Kasumi-1 (cell line): ENCODE results near the gene FMO1.
"Not testable (repeated sequence)": the region's sequence is repeated elsewhere in the genome, so short reads cannot be mapped to it uniquely, and the experiment has no call there.

Experiments
- DNase-seq, 2 experiments: peaks; one replicate each; lab custom pipeline; 2025; lab: John Stamatoyannopoulos, UW

FMO1 gene

DNA sequence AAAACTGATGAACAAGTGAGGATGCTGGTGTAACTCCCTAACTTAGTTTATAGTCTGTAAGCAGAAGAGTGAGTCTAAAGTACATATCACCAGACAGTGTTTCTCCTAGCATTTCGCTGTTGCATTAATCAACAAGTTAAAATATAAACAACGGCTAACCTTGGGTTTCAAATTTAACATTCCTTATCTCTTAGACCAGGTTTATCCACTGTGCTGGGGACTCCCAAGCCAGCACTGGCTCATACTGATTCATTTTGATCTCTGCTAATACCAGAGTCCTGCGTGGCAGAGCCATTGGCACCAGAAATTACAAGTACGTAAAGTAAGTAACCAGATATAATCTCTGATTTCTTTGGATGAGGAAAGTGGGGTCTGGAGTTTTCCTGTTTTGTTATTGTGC is at the start of gene FMO1:
TSS of gene FMO1 (plus strand) at position 193 of the 400 bp plus-strand sequence. CDS start 9,594 bp downstream, outside the sequence.
- no peak for DNase-seq

GRCh38 chr1:171204296-171204695 is 44.0 kb upstream of the FMO1 start:
- DNase-seq = no peak

DNA sequence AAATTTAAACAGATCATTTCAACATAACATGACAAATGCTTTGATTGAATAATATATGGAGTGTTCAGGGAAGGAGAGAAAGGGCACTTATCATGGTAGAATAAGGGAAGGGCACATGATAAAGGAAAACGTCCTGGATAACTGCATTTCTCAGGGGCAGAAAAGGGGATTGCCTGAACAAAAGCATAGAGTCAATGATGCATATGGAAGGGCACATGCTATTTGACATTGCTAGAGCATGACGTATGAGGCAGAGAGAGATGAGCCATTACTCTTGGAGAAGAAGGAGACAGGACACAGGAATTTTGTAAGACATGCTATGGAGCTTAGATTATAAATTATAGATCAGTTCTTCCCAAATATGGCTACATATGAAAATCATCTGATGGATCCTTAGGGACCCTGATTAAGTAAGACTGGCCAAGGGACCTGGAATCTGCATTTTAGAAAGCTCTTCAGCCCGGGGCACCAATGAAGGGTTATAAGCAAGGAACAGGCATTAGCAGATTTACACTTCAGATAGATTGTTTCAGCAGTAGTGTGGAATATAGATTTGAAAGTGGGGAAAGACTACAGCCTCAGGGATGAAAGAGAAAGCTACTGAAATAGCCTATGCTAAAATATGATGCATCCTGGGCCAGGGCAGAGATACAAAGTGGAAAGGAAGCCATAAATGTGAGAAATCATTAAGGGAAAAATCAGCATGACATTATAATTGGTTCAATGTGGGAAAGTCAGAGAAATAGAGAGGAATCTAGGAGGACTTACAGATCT is 41.9 kb upstream of the FMO1 start:
- DNase-seq = no peak

DNA sequence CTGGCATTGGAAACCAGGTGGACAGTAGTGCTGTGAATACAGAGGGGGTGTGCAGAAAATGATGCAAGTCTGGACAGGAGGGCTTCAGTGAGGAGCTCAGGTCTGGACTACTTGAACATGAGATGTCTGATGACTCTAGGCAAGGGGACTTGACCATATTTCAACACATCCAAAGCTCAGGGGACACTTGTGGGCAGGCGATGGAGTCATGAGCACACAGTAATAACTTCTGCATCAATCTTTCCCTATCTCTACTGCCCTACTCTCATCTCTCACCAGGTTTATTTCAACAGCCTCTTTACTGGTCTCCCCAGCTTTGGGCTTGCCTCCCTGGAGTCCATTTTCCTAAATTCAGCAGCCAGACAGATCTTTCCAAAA is 41.3 kb upstream of the FMO1 start:
- no peak for DNase-seq

DNA sequence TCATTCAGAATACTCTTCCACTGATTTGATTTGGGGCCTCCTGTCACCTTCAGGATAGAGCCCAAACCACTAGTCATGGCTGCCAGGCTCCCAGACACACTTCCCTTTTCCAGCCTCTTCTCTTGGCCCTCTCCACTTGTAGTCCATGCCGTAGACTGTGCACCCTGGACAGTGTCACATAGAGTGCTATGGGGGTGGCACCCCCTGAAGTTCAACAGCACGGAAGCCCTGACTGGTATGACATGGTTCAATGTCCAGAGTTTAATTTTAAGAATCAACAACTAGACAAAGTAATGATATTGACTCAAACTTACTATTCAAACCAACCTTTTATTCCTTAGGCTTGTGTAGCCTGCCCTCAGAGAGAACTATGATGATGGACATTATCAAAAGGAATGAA is 40.9 kb upstream of the FMO1 start:
- no peak for DNase-seq

DNA sequence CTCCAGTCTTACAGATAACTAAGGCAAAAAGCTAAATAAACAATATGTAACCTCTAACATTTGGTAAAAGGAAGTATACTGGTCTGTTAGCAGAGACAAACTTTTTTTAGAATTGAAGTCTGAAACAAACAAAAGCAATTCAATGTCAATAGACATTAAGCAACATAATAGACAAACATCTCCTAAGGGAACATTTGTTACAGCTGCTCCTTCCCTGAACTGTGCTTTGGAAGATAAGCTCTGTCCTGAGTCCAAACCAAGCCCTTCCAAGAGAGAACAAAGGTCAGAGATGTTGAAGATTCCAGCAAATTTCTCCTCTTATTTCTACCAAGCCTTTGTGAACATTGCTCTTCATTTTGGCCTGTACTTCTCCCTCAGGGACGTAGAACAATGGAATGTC is 37.9 kb upstream of the FMO1 start:
- DNase-seq = no peak

DNA sequence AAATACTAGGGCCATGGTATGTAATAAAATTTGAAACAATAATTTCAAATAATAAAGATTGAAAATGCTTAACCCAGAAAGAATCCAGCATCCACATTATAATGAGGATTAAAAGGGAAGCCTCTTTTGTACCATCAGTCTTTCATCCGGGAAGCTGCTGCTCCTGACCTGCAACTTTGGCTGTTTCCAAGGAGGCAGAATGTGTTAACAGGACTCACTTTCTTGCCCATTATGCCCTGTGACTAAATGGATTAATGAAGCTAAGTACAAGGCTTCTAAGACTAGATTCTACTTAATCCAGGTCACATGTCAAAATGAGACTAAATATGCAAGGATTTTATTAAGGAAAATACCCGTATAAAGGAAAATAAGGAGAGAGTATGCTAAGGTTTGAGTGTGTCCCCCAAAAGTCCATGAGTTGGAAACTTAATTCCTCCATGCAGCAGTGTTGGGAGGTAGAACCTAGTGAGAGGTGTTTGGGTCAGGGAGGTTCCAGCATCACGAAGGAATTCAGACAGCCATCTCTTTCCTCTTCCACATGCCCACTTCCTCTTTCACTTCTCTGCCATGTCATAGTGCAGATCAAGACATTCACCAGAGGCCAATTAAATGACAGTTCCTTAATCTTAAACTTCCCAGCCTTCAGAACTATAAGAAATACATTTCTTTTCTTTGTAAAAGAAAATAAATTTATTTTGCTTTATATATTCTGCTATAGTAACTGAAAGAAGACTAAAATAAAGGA is 35.5 kb upstream of the FMO1 start:
- DNase-seq = peak; percentile 41 to 51

GRCh38 chr1:171213559-171214454 is 34.5 kb upstream of the FMO1 start:
- DNase-seq = no peak

GRCh38 chr1:171217658-171218443 is 30.4 kb upstream of the FMO1 start:
- no peak for DNase-seq

GRCh38 chr1:171218661-171219060 is 29.6 kb upstream of the FMO1 start:
- DNase-seq = no peak

DNA sequence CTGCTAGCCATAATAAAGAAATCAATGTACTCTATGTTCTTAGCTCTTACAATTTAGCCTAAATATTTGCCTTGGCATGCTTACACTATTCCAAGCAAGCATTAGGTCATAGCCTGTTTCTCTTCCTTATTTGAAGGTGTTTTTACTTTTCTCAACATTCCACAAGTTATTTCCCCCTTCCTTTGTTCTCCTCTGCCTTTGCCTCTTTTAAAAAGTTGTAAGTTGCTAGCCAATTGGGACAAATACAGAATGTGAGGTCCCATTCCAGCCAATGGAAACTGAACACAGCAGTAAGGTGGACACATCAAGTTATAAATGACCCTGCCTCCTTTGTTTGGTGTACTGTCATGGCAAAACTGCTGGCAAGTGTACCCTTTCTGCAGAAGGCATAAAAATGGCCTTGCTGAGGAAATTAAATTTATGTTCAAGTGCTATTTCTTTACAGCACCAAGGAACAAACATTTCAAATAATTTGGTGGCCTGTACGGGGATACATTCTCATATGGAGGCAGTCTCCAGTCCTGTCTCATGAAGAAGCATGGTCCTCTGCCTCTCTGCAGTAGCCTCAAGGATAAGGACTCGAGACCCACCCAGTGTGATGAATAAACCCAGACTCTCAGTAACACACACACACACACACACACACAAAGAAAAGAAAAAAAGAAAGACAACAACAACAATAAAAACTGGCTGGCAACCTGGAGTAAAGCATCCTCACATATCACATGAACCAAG is 28.8 kb upstream of the FMO1 start:
- no peak for DNase-seq

GRCh38 chr1:171220081-171220420 is 28.2 kb upstream of the FMO1 start:
- DNase-seq = no peak

GRCh38 chr1:171220581-171221054 is 27.7 kb upstream of the FMO1 start:
- DNase-seq = no peak

DNA sequence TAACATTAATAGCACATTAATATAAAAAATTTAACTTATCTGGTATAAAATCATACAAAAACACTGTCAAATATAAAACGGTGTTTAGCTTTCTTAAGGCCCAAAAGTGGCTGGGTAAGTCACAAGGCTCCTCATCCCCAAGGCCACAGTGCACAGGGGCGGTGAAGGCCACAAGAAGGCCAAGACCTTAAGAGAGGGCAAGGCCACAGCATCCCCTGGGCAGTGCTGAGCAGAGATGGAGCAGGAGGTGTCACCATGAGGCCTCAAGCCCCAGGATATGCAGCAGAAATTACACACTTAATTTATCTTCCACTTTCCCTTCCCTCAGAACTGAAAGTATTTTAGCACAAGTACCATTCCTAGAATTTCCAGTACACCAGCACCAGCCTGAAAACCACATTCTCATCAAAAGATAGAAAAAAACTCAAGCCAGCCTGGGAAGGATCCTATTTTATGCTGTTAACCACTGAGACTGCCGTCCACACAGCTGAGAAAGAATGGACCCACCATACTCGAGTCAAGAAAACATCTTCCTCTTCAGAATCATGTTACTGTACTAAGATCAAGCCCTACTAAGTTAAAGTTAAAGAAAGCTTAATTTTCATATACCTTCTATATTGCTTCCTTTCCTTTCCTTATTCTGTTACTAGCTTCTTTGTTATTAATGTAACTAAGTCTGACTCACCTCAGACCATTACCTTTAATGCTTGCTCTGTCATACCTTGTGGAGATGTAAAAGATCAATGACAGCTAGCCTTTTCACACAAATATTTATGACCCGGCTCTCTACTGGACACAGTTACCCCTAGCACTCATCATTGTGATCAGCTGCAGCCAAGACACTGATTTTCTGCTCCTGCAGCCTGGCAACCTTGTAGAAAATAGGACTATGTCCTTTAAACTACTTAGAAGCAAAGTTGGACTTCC is 26.4 kb upstream of the FMO1 start:
- no peak for DNase-seq

- DNase-seq = no peak
Observed at GRCh38 chr1:171222936-171223335, 25.4 kb upstream of the FMO1 start.

DNA sequence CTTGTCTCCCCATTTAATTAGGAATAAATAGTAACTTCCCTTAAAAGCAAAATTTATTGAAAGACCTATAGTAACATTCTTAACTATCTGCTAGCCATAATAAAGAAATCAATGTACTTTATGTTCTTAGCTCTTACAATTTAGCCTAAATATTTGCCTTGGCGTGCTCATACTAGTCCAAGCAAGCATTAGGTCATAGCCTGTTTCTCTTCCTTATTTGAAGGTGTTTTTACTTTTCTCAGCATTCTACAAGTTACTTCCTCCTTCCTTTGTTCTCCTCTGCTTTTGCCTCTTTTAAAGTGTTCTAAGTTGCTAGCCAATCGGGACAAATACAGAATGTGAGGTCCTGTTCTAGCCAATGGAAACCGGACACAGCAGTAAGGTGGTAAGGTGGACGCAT is 24.0 kb upstream of the FMO1 start:
- DNase-seq = not testable (repeated sequence)

GRCh38 chr1:171226747-171227370 is 21.4 kb upstream of the FMO1 start:
- DNase-seq = peak; percentile 68 to 87

- DNase-seq = no peak
Observed at GRCh38 chr1:171231326-171231725, 17.0 kb upstream of the FMO1 start.

DNA sequence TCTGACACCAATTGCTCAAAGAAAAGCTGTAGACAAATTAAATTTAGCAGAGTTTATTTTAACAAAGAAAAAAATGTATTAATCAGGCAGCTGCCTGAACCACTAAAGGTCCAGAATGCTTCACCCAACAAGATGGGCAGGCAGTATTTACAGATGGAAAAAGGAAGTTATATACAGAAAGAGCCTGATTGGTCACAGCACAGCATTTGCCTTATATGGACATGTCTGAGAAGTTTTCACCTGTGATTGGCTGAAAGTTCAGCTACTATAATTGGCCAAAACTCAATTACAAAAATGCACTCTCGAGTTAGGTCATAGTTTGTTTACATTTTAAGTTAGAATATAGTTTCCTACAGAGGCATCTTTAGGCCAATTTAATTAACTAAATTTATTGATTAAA is 15.1 kb upstream of the FMO1 start:
- DNase-seq = no peak
